SU-DHL-6 (cell line): Measurements from ENCODE around the gene FAS.

Source experiments
- H2AFZ ChIP-seq: fragments of 200-600 bp; sonication (generic); 2 replicates; pipeline ENCODE4 v1.6.1; 2014; ENCODE audit warnings: low read depth, mild to moderate bottlenecking, moderate library complexity, mixed read lengths, antibody characterized with exemption, low read length; ENCODE audit not compliant: severe bottlenecking
- H3F3A ChIP-seq: fragments of 200-600 bp; shearing (Covaris generic); 2 replicates; pipeline ENCODE4 v1.6.0; 2016; ENCODE audit warnings: antibody characterized with exemption, mild to moderate bottlenecking; ENCODE audit not compliant: insufficient read depth
- H3K27ac ChIP-seq: fragments of 200-600 bp; sonication (generic); 2 replicates; pipeline ENCODE4 v1.5.1; 2016; ENCODE audit warnings: low read depth, mild to moderate bottlenecking, low read length, moderate library complexity, mixed read lengths
- H3K27me3 ChIP-seq: fragments of 200-600 bp; sonication (generic), shearing (Covaris generic); 2 replicates; pipeline ENCODE4 v1.6.0; 2014; ENCODE audit warnings: mild to moderate bottlenecking, low read length
- H3K36me3 ChIP-seq: fragments of 200-600 bp; sonication (generic); 2 replicates; pipeline ENCODE4 v1.6.1; 2014; ENCODE audit warnings: mild to moderate bottlenecking, low read length, mixed read lengths
- H3K4me2 ChIP-seq: fragments of 300-600, 200-600 bp; shearing (Covaris generic), sonication (generic); 2 replicates; pipeline ENCODE4 v1.6.0; 2014; ENCODE audit warnings: low read length, low read depth, mild to moderate bottlenecking; ENCODE audit not compliant: poor library complexity, severe bottlenecking
- H3K4me3 ChIP-seq: fragments of 200-600 bp; sonication (generic); 2 replicates; pipeline ENCODE4 v1.5.1; 2014; ENCODE audit warnings: antibody characterized with exemption, low read length, mild to moderate bottlenecking, mixed read lengths; ENCODE audit not compliant: insufficient read depth, poor library complexity, severe bottlenecking
- H3K79me2 ChIP-seq: fragments of 200-600 bp; sonication (generic); 2 replicates; pipeline ENCODE4 v1.6.1; 2014; ENCODE audit warnings: mild to moderate bottlenecking, low read length, moderate library complexity; ENCODE audit not compliant: insufficient read depth
- H3K9ac ChIP-seq: fragments of 200-600 bp; sonication (generic); 2 replicates; pipeline ENCODE4 v1.7.0; 2014; ENCODE audit warnings: mild to moderate bottlenecking, low read length
- H3K9me2 ChIP-seq: fragments of 200-600 bp; sonication (generic); replicated peaks from 2 replicates; pipeline ENCODE4 v1.6.1; 2014; ENCODE audit warnings: low read length; ENCODE audit not compliant: insufficient read depth
- H3K9me3 ChIP-seq: fragments of 200-600 bp; sonication (generic); 2 replicates; pipeline ENCODE4 v1.6.1; 2014; ENCODE audit warnings: low read length, mixed read lengths; ENCODE audit not compliant: insufficient read depth
- H4K20me1 ChIP-seq: fragments of 200-600 bp; sonication (generic); 2 replicates; pipeline ENCODE4 v1.6.1; 2014; ENCODE audit warnings: low read depth, mild to moderate bottlenecking, antibody characterized with exemption, low read length, moderate library complexity, mixed read lengths
- EZH2phosphoT487 ChIP-seq: fragments of 200-600 bp; sonication (generic), shearing (Covaris generic); conservative IDR thresholded peaks from 2 replicates; pipeline ENCODE4 v1.6.1; 2018; ENCODE audit warnings: mild to moderate bottlenecking, antibody characterized with exemption, low read length, moderate library complexity, mixed read lengths
- TF ChIP-seq, protein P1 (sequence below): fragments of 200-600 bp; sonication (generic); IDR thresholded peaks from one replicate; pipeline ENCODE4 v1.5.1; 2017; ENCODE audit warnings: antibody characterized with exemption, mild to moderate bottlenecking, low read length, moderate library complexity; ENCODE audit not compliant: insufficient read depth, poor library complexity, severe bottlenecking

Gene FAS

DNA sequence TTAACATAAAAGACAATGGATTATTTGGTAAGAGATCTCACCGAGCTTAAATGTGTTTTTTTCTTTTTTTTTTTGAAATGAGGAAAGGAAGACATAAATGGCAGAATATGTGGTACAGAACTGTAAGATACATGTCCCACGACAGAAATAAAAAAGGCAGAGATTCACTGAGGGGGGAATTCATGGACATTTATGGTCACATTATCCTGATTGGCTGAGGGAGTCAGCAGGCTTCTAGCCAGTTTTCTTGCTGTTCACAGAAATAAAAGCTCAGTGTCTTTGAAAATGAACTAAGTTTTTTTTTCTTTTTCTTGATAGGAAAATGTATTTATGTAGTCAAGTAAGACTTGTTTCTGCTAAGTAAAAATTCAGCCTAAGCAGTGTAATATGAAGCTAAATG, 8.2 kb upstream of the FAS start:
- TF ChIP-seq, protein P1, sequence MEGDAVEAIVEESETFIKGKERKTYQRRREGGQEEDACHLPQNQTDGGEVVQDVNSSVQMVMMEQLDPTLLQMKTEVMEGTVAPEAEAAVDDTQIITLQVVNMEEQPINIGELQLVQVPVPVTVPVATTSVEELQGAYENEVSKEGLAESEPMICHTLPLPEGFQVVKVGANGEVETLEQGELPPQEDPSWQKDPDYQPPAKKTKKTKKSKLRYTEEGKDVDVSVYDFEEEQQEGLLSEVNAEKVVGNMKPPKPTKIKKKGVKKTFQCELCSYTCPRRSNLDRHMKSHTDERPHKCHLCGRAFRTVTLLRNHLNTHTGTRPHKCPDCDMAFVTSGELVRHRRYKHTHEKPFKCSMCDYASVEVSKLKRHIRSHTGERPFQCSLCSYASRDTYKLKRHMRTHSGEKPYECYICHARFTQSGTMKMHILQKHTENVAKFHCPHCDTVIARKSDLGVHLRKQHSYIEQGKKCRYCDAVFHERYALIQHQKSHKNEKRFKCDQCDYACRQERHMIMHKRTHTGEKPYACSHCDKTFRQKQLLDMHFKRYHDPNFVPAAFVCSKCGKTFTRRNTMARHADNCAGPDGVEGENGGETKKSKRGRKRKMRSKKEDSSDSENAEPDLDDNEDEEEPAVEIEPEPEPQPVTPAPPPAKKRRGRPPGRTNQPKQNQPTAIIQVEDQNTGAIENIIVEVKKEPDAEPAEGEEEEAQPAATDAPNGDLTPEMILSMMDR = no peak
- TF ChIP-seq EZH2phosphoT487 = no peak
- Histone ChIP-seq H3K9ac (no peak overlapping the region), H3K27ac (no peak overlapping the region), H3K27me3 (no peaks in the 10 kb centered on the region), H3K9me2 (no peaks in the 10 kb centered on the region), H3K4me3 (no peak overlapping the region), H3K9me3 (peaks cover 6% of the 10 kb centered on the region; the same call in 1 of the 2 replicates), H3K79me2 (no peaks in the 10 kb centered on the region), H3K4me2 (no peak overlapping the region), H3F3A (no peaks in the 10 kb centered on the region), H3K36me3 (no peaks in the 10 kb centered on the region), H2AFZ (no peak overlapping the region), H4K20me1 (no peaks in the 10 kb centered on the region)

DNA sequence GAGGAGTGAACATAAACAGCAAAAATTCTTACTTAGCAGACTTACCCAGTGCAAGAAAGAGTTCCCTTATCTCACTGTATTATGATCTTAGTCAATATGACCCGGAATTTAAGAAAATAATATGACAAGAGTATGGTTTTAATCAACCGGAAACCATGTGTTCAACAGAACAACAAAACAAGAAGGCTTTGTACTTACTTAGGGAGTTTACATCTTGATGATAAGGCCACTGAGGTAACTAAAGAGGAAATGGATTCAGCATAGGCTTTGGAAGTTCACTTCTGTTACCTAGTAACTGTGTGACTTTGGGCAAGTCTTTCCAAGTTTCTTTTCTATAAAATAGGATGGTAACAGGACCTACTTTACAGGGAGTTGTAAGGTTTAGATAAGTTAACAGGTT, 7.4 kb upstream of the FAS start:
- H3K9me3 ChIP-seq = peaks cover 6% of the 10 kb centered on the region; the same call in 1 of the 2 replicates

DNA sequence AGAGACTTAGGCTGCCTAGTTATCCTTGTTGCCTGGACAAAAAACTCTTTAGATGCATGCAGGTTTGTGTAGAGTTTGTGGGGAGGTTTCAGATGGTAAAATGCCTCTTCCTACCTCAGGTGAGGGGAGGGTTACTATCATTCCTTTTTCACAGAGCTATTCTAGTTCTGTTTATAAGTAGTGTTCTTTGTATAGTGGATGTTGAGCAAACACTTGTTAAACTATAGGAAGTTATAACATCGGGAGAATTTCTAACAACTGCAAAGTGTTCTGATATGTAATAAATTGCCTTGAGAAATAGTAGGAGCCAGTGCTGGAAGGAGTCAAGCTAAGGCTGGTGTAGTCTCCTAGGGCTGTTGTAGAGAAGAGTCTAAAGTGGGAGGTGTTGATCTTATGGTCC, 6.7 kb upstream of the FAS start:
- H4K20me1 ChIP-seq = no peaks in the 10 kb centered on the region
- no peak overlapping the region for H2AFZ ChIP-seq
- H3K9ac ChIP-seq = no peak overlapping the region
- H3K9me2 ChIP-seq = no peaks in the 10 kb centered on the region
- H3K9me3 ChIP-seq = peaks cover 6% of the 10 kb centered on the region; the same call in 1 of the 2 replicates
- H3K27me3 ChIP-seq = no peaks in the 10 kb centered on the region
- H3K79me2 ChIP-seq = no peaks in the 10 kb centered on the region
- no peak overlapping the region for H3K4me2 ChIP-seq
- no peak overlapping the region for H3K27ac ChIP-seq
- no peaks in the 10 kb centered on the region for H3K36me3 ChIP-seq
- no peaks in the 10 kb centered on the region for H3F3A ChIP-seq
- TF ChIP-seq, protein P1 = no peak
- no peak for TF ChIP-seq EZH2phosphoT487
- no peak overlapping the region for H3K4me3 ChIP-seq

More for the DNA sequence above, 7.4 kb upstream of the FAS start:
- Histone ChIP-seq H3K79me2 (no peaks in the 10 kb centered on the region), H3K9ac (no peak overlapping the region), H3K4me3 (no peak overlapping the region), H3K27me3 (no peaks in the 10 kb centered on the region), H3K36me3 (no peaks in the 10 kb centered on the region), H3K9me2 (no peaks in the 10 kb centered on the region), H2AFZ (no peak overlapping the region), H3K4me2 (no peak overlapping the region), H4K20me1 (no peaks in the 10 kb centered on the region), H3F3A (no peaks in the 10 kb centered on the region), H3K27ac (no peak overlapping the region)
- TF ChIP-seq EZH2phosphoT487 = no peak
- TF ChIP-seq, protein P1 = no peak

DNA sequence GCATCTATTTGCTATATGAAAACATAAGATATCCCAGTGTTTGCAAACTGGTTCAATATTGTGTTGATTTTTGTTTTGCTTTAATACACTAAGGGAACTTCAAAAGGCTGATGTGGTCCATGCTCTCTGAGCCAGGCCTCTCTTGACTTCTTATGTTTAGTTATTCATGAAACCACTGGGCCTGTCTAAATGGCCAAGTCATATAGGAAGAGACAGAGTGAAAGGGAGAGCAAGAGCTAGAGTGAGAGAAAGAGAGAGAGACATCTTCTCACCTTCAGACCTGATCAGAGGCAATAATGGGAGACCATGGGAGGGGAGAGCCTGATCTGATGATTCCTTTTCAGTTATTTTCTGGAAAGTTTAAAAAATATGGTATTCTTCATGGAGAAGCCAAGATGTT, 6.1 kb upstream of the FAS start:
- no peaks in the 10 kb centered on the region for H4K20me1 ChIP-seq
- TF ChIP-seq, protein P1 = no peak
- no peak for TF ChIP-seq EZH2phosphoT487
- no peak overlapping the region for H2AFZ ChIP-seq
- H3K9me2 ChIP-seq = no peaks in the 10 kb centered on the region
- no peaks in the 10 kb centered on the region for H3F3A ChIP-seq
- no peaks in the 10 kb centered on the region for H3K36me3 ChIP-seq
- H3K79me2 ChIP-seq = no peaks in the 10 kb centered on the region
- peaks cover 6% of the 10 kb centered on the region; the same call in 1 of the 2 replicates for H3K9me3 ChIP-seq
- no peak overlapping the region for H3K4me3 ChIP-seq
- H3K27me3 ChIP-seq = no peaks in the 10 kb centered on the region
- H3K27ac ChIP-seq = no peak overlapping the region
- no peak overlapping the region for H3K9ac ChIP-seq
- no peak overlapping the region for H3K4me2 ChIP-seq
